GM21528 (cell line): Measurements from ENCODE around the gene COMMD10.
"Not testable (repeated sequence)": the region's sequence is repeated elsewhere in the genome, so short reads cannot be mapped to it uniquely, and the experiment has no call there.

Experiments used
- ATAC-seq: cut with Tn5 transposase; IDR thresholded peaks from one replicate; pipeline ENCODE4 v1.9.1; 2021; ENCODE audit warnings: mild to moderate bottlenecking, moderate library complexity; ENCODE audit not compliant: unreplicated experiment, low FRiP score

Gene COMMD10

GRCh38 chr5:116091416-116091815 lies 6.6 kb downstream of the COMMD10 start:
- no peak for ATAC-seq

GRCh38 chr5:116097301-116097700 lies 12.5 kb downstream of the COMMD10 start:
- ATAC-seq = no peak

DNA sequence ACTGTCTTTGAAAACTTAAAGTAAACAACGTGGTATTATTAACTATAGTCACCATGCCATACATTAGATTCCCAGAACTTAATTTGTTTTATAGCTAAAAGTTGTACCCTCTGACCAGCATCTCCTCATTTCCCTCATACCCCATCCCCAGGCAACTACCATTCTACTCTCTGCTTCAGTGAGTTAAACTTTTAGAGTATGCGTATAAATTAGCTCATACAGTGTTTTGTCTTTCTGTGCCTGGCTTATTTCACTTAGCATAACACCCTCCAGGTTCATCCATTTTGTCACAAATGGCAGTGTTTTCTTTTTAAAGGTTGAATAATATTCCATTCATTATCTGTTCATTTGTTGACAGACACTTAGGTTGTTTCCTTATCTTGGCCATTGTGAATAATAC lies 14.2 kb downstream of the COMMD10 start:
- no peak for ATAC-seq

DNA sequence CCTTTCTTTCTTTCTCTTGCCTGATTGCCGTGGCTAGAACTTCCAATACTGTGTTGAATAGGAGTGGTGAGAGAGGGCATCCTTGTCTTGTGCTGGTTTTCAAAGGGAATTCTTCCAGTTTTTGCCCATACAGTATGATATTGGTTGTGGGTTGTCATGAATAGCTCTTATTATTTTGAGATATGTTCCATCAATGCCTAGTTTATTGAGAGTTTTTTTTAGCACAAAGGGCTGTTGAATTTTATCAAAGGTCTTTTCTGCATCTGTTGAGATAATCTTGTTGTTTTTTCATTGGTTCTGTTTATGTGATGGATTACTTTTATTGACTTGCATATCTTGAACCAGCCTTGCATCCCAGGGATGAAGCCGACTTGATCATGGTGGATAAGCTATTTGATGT lies 20.1 kb downstream of the COMMD10 start:
- ATAC-seq = not testable (repeated sequence)

DNA sequence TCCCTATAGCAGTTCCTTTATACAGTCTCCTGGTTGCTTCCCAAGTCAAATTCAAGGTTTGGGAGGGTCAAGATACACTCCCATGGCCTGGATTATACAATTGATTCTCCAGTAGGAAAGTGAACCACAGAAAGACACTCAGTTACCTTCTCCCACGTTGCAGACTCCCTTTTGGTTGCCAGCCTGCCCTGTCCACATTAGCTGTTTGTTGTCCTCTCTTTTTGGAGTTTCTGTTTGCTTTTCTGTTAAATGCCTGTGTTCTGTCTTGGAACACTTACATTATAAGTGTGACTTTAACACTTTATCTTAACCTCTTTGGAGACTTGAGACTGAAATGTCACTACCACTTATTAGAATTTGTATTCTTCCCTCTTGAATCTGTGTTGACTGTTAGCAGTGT lies 30.3 kb downstream of the COMMD10 start:
- ATAC-seq = no peak

DNA sequence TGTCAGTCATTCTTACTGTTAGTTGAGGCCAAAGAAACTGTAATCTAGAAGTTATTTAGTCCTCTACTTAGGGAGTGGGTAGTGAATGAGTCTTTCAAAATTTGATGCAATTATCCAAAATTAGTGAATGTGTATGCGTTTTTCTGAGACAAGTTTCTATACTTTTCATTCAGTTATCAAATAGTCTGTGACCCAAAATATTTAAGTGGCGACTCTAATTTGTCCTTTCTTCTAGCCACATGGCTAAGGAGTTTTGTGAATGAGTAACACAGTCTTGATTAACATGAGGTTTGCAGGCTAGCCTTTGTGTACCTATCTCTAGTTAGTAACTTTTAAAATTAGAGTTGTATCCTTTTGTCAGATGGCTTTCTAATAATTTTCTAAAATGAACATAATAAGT lies 45.6 kb downstream of the COMMD10 start:
- ATAC-seq = no peak

DNA sequence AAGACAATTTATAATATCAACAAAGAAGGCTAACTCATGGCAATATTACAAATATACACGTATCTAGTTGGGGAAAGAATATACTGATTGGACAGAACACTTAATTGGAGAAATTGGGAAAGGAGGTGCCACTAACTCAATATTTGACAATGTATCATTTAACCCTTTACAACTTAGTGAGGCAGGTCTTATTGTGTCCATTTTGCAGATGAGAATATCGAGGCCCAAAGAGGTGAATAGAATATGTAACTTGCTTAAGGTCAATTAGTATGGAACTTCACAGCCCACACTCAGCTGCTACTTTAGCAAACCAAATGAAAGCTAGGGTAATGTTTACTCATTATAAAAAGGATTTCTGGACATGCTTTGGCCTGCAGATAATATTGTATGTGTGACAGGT lies 46.2 kb downstream of the COMMD10 start:
- ATAC-seq = no peak

DNA sequence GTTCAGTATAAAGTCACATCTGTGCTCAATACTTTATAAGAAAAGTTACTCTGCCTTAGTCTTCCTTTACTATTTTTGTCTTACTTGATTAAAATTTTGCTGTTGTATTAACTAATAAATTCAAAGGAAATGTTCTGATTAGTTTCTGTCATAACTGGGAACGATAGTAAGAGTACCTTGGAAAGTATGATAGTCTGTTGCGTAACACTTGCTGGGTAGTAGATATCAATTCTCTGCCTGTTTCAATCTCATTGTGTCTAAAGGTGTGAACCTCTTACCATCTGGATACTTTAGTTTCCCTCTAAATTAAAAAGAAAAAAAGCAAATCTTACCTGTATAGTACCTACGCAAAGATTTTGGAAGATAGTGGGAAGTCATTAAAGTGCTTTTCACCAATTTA lies 48.5 kb downstream of the COMMD10 start:
- ATAC-seq = no peak

- ATAC-seq = peak; percentile 99
These were observed 50.5 kb downstream of the COMMD10 start for GRCh38 chr5:116135344-116135743.

GRCh38 chr5:116137544-116138378 lies 52.9 kb downstream of the COMMD10 start:
- ATAC-seq = no peak

- ATAC-seq = no peak
These were observed 57.7 kb downstream of the COMMD10 start for GRCh38 chr5:116142495-116142894.

- no peak for ATAC-seq
These were observed 59.3 kb downstream of the COMMD10 start for GRCh38 chr5:116144103-116144502.

GRCh38 chr5:116144991-116145390 lies 60.2 kb downstream of the COMMD10 start:
- ATAC-seq = no peak

DNA sequence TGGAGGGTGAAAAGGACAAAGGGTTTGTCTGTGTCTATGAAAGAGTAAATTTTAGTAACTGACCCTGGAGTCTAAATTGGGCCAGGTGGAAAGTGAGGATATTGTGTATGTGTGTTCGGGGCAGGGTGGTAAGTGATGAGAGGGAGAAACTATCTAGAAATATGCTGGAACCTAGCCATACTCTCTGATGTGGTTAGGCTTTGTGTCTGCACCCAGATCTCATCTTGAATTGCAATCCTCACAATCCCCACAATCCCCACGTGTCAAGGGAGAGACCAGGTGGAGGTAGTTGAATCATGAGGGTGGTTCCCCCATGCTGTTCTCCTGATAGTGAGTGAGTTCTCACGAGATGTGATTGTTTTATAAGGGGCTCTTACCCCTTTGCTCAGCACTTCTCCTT lies 60.6 kb downstream of the COMMD10 start:
- ATAC-seq = no peak

- no peak for ATAC-seq
These were observed 67.3 kb downstream of the COMMD10 start for GRCh38 chr5:116152169-116152568.

DNA sequence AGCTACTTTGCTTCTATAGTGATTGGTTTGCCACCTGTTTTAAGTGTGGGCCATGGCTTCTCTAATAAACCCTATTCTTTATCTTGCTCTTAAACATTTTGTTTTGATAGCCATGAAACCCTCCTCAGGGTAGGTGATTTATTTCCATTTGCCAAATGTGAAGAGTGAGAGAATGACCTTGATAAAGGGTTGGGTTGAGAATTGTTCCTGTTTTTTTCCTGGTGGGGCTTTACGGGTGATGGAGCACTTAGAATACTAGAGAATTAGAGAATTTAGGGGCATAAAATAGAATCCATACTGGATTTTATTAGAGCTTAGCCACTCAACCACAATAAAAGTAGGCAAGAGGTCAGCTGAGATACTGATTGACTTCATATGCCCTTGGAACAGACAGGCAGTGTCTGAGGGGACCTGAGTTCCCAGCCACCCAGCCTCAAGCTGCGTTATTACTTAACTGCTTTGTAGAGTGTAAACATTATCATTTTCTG lies 68.9 kb downstream of the COMMD10 start:
- ATAC-seq = no peak

GRCh38 chr5:116154252-116154651 lies 69.4 kb downstream of the COMMD10 start:
- no peak for ATAC-seq

DNA sequence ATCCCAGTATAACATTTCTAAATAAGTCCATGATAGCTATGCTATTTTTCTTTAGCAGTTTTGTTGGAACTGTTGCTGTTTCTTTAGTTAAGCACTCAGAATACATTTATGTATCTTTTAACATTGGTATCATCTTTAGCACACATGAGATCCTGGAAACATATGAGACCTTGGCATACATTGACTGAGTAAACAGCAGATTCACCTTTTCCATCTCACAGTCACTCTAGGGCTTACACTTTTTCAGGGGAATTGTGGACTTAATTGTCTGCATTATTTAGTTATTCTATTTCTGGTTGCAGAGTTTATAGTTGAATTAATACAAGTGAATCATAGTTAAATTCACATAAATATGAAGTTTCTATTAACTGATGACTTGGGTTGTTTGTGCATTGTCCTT lies 70.1 kb downstream of the COMMD10 start:
- no peak for ATAC-seq

DNA sequence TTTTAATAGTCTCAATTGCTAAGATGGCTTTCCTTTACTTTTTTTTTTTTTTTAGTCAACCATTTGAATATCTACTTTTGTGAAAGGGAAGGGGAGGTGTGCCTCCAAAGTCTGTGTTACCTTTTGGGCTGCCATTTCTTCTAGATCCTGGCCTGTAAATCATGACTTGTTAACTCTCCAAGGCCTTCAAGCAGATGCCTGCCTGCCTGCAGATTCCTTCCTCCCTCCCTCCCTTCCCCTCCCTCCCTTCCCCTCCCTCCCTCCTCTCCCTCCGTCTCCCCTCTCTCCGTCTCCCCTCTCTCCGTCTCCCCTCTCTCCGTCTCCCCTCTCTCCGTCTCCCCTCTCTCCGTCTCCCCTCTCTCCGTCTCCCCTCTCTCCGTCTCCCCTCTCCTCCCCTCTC lies 73.1 kb downstream of the COMMD10 start:
- ATAC-seq = no peak

GRCh38 chr5:116159006-116159405 lies 74.2 kb downstream of the COMMD10 start:
- ATAC-seq = no peak

DNA sequence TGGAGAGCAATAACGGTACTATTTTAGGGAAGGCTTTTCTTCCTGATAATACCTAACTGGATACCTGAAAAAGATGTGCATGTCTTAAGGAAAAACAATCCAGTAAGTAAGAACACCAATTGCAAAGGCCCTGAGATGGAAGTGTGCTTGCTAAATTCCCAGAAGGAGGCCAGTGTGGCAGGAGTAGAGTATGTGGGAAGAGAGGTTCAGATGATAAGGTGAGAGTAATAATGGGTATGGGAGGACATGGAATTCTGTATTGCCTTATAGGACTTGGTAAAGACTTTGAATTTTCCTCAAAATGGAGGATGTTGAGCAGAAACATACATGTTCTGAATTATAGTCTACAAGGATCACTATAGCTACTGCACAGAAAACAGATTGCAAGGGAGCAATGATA lies 89.3 kb downstream of the COMMD10 start:
- no peak for ATAC-seq

GRCh38 chr5:116176121-116176520 lies 91.3 kb downstream of the COMMD10 start:
- no peak for ATAC-seq
